HCT116 (cell line): ENCODE results near the gene ACOD1.

Source experiments
- ATF3 ChIP-seq: IDR thresholded peaks from 2 replicates; pipeline ENCODE4 v1.6.1; 2012
- CEBPB ChIP-seq: IDR thresholded peaks from 2 replicates; pipeline ENCODE4 v1.6.1; 2012; ENCODE audit warnings: low read depth
- CTCF ChIP-seq, 3 experiments: fragments of 200-600 bp in 1 of 3; sonication (generic) in 1 of 3; IDR thresholded peaks in 2 of 3; conservative IDR thresholded peaks in 1 of 3; 2 replicates each; pipeline ENCODE4 v1.5.1; 2012 to 2017; ENCODE audit warnings: low read depth in 2 of 3, low read length in 2 of 3, antibody characterized with exemption in 1 of 3, borderline replicate concordance in 1 of 3, control low read depth in 1 of 3, mild to moderate bottlenecking in 1 of 3, mixed read lengths in 1 of 3, mixed run types in 1 of 3, moderate library complexity in 1 of 3; ENCODE audit not compliant: insufficient read depth in 1 of 3
- EZH2 ChIP-seq: fragments of 200-600 bp; sonication (generic); IDR thresholded peaks from 2 replicates; pipeline ENCODE4 v1.6.1; 2017; ENCODE audit warnings: antibody characterized with exemption, mixed run types
- EZH2phosphoT487 ChIP-seq: fragments of 200-600 bp; IDR thresholded peaks from 2 replicates; pipeline ENCODE4 v1.6.1; 2018; ENCODE audit warnings: antibody characterized with exemption, borderline replicate concordance
- FOSL1 ChIP-seq: IDR thresholded peaks from 2 replicates; pipeline ENCODE4 v1.6.1; 2012; ENCODE audit warnings: low read depth
- MAX ChIP-seq: IDR thresholded peaks from 2 replicates; pipeline ENCODE4 v1.6.1; 2012
- POLR2A ChIP-seq: IDR thresholded peaks from 2 replicates; pipeline ENCODE4 v1.7.0; 2011; ENCODE audit warnings: borderline replicate concordance; ENCODE audit not compliant: insufficient read depth, insufficient read length; ENCODE audit errors: extremely low read depth
- POLR2AphosphoS5 ChIP-seq: IDR thresholded peaks from 2 replicates; pipeline ENCODE4 v1.6.1; 2011; ENCODE audit warnings: mild to moderate bottlenecking, low read depth, low read length, moderate library complexity
- RAD21 ChIP-seq: IDR thresholded peaks from 2 replicates; pipeline ENCODE4 v1.6.1; 2012; ENCODE audit warnings: low read depth, mild to moderate bottlenecking
- REST ChIP-seq: IDR thresholded peaks from 2 replicates; pipeline ENCODE4 v1.6.1; 2012; ENCODE audit warnings: low read depth
- SP1 ChIP-seq: IDR thresholded peaks from 2 replicates; pipeline ENCODE4 v1.6.1; 2012; ENCODE audit warnings: low read depth
- TCF7L2 ChIP-seq: IDR thresholded peaks from 2 replicates; pipeline ENCODE4 v1.7.0; 2011; ENCODE audit warnings: borderline replicate concordance, inconsistent platforms; ENCODE audit not compliant: insufficient read depth, insufficient read length; ENCODE audit errors: extremely low read depth
- YY1 ChIP-seq: IDR thresholded peaks from 2 replicates; pipeline ENCODE4 v1.6.1; 2011; ENCODE audit warnings: low read length, low read depth, moderate library complexity, mild to moderate bottlenecking; ENCODE audit not compliant: insufficient replicate concordance; ENCODE audit errors: extremely low read depth

- no peak for TF ChIP-seq CTCF (IDR thresholded peaks at IDR 0.05 in 2 of 3, conservative IDR thresholded peaks at IDR 0.05 in 1 of 3; ENCODE audit: borderline replicate concordance in 1 of 3, insufficient read depth in 1 of 3, low read depth in 2 of 3, low read length in 2 of 3)
- TF ChIP-seq POLR2A = no peak
- no peak for TF ChIP-seq EZH2
- TF ChIP-seq EZH2phosphoT487 = no peak
- TF ChIP-seq RAD21 = no peak
- TF ChIP-seq POLR2AphosphoS5 = no peak
- no peak for TF ChIP-seq REST
- no peak for TF ChIP-seq TCF7L2
- no peak for TF ChIP-seq SP1
- no peak for TF ChIP-seq YY1
- no peak for TF ChIP-seq FOSL1
- TF ChIP-seq ATF3 = no peak
- TF ChIP-seq CEBPB = no peak
- no peak for TF ChIP-seq MAX
Measured at GRCh38 chr13:76928456-76928855, 19.9 kb upstream of the ACOD1 start.
